Endothelial cell of umbilical vein (primary cell): Measurements from ENCODE around the gene TMEM120B. TPM values are rescaled to one million over a fixed set of nuclear protein-coding genes. Genes with fewer than 3 reads are reported as not detected.

ENCODE experiments used
- BruUV-seq: library from RNA; stranded (reverse); fragments of 400-500 nt; replicated peaks from 2 replicates; lab custom pipeline; 2021; lab: Mats Ljungman, UMichigan
- CTCF ChIA-PET: fragments of 300-600, 350-600 bp; sonication (Branson Sonifier 250); formaldehyde crosslinking; loops from one replicate; lab custom pipeline; 2021; ENCODE audit warnings: antibody characterized with exemption, inconsistent platforms; lab: Charles Lee
- POLR2A ChIA-PET: fragments of 300-600, 350-600 bp; sonication (Branson Sonifier 250); formaldehyde crosslinking; loops from one replicate; lab custom pipeline; 2021; ENCODE audit warnings: antibody characterized with exemption, inconsistent platforms; lab: Charles Lee
- DNase-seq: peaks from one replicate; pipeline ENCODE4 v3.0.0-alpha.2; 2011; ENCODE audit warnings: low read depth, low spot score
- FAIRE-seq: peaks from 2 replicates; lab custom pipeline; 2011; peaks lifted over from hg19 to GRCh38; lab: Jason Lieb, UNC
- H2AFZ ChIP-seq: 2 replicates; pipeline ENCODE4 v1.6.0; 2012; ENCODE audit warnings: low read depth, low read length, control low read depth, inconsistent platforms
- H3K27ac ChIP-seq: 2 replicates; pipeline ENCODE4 v1.5.1; 2011; ENCODE audit warnings: low read depth, mild to moderate bottlenecking, control low read depth, low read length, moderate library complexity; ENCODE audit not compliant: insufficient read depth
- H3K27me3 ChIP-seq, 2 experiments: 2 replicates each; pipeline versions ENCODE4 v1.6.0 to v1.6.1; 2011; ENCODE audit warnings: low read length in 2 of 2, mixed read lengths in 1 of 2; ENCODE audit not compliant: control insufficient read depth in 2 of 2, insufficient read depth in 2 of 2
- H3K36me3 ChIP-seq, 2 experiments: 2 replicates in 1 of 2; 3 replicates in 1 of 2; pipeline ENCODE4 v1.5.1; 2011; ENCODE audit warnings: low read length in 2 of 2, mild to moderate bottlenecking in 1 of 2, moderate library complexity in 1 of 2; ENCODE audit not compliant: control insufficient read depth in 2 of 2, insufficient read depth in 2 of 2; ENCODE audit errors: extremely low read depth in 1 of 2
- H3K4me1 ChIP-seq: 3 replicates; pipeline ENCODE4 v1.5.1; 2011; ENCODE audit warnings: mild to moderate bottlenecking, low read length; ENCODE audit not compliant: control insufficient read depth, insufficient read depth; ENCODE audit errors: extremely low read depth
- H3K4me2 ChIP-seq: 2 replicates; pipeline ENCODE4 v1.6.1; 2011; ENCODE audit warnings: low read length, control low read depth, mixed read lengths; ENCODE audit not compliant: insufficient read depth
- H3K4me3 ChIP-seq, 3 experiments: fragments of 200-600 bp in 1 of 3; sonication (generic), shearing (Covaris generic) in 1 of 3; replicated peaks in 1 of 3; 2 replicates each; pipeline ENCODE4 v1.5.1; 2011 to 2016; ENCODE audit warnings: control low read depth in 3 of 3, low read length in 3 of 3, mild to moderate bottlenecking in 2 of 3, inconsistent platforms in 1 of 3, low read depth in 1 of 3, moderate library complexity in 1 of 3; ENCODE audit not compliant: insufficient read depth in 1 of 3
- H3K79me2 ChIP-seq: 2 replicates; pipeline ENCODE4 v1.6.0; 2012; ENCODE audit warnings: low read length, inconsistent platforms; ENCODE audit not compliant: control insufficient read depth, insufficient read depth
- H3K9ac ChIP-seq: replicated peaks from 2 replicates; pipeline ENCODE3; 2011; ENCODE audit warnings: low read length, control low read depth; ENCODE audit not compliant: insufficient read depth; ENCODE audit errors: extremely low read depth
- H3K9me1 ChIP-seq: replicated peaks from 3 replicates; pipeline ENCODE4 v1.6.0; 2011; ENCODE audit warnings: mild to moderate bottlenecking, low read length; ENCODE audit not compliant: control insufficient read depth, insufficient read depth; ENCODE audit errors: extremely low read depth
- H3K9me3 ChIP-seq: replicated peaks from 2 replicates; pipeline ENCODE4 v1.5.1; 2012; ENCODE audit warnings: low read length, inconsistent platforms; ENCODE audit not compliant: control insufficient read depth, insufficient read depth
- H4K20me1 ChIP-seq: replicated peaks from 2 replicates; pipeline ENCODE3; 2011; ENCODE audit warnings: mild to moderate bottlenecking, low read length; ENCODE audit not compliant: control insufficient read depth, insufficient read depth; ENCODE audit errors: extremely low read depth
- EZH2 ChIP-seq: IDR thresholded peaks from 2 replicates; pipeline ENCODE4 v1.6.1; 2012; ENCODE audit warnings: borderline replicate concordance, low read depth, mild to moderate bottlenecking, moderate library complexity, low read length, inconsistent platforms; ENCODE audit not compliant: severe bottlenecking
- FOS ChIP-seq: IDR thresholded peaks from 2 replicates; pipeline ENCODE4 v1.6.1; 2011; ENCODE audit warnings: mild to moderate bottlenecking, low read length, moderate library complexity, borderline replicate concordance; ENCODE audit not compliant: insufficient read depth
- GATA2 ChIP-seq: IDR thresholded peaks from 2 replicates; pipeline ENCODE4 v1.7.0; 2011; ENCODE audit warnings: low read depth, mild to moderate bottlenecking, moderate library complexity, mixed read lengths, low read length; ENCODE audit not compliant: insufficient read length, insufficient read depth
- JUN ChIP-seq: IDR thresholded peaks from 2 replicates; pipeline ENCODE4 v1.6.1; 2011; ENCODE audit warnings: borderline replicate concordance, low read depth; ENCODE audit not compliant: insufficient read length, insufficient read depth
- MYC ChIP-seq: IDR thresholded peaks from one replicate; pipeline ENCODE4 v1.6.1; 2011; ENCODE audit warnings: mild to moderate bottlenecking, low read depth, low read length
- POLR2A ChIP-seq: IDR thresholded peaks from 2 replicates; pipeline ENCODE4 v1.6.1; 2012; ENCODE audit warnings: low read depth, mild to moderate bottlenecking, control low read depth, low read length
- POLR2AphosphoS5 ChIP-seq: IDR thresholded peaks from 2 replicates; pipeline ENCODE4 v1.6.1; 2012; ENCODE audit warnings: low read depth, mild to moderate bottlenecking, control low read depth, low read length, moderate library complexity; ENCODE audit not compliant: insufficient read depth
- dilution Hi-C: fragments of 300-500 bp; cut with MboI; formaldehyde crosslinking; loops from one replicate; pipeline ENCODE4 v1.15.0; 2019; ENCODE audit warnings: low sequenced_read_pairs; ENCODE audit not compliant: extremely low pct_ligation_motif_present
- intact Hi-C: fragments of 100-400 bp; cut with micrococcal nuclease; formaldehyde crosslinking; loops from one replicate; pipeline ENCODE4 v1.10.0; 2022
- polyA plus RNA-seq, 4 experiments: library from polyadenylated mRNA; depleted of rRNA in 3 of 4; stranded (reverse) in 3 of 4; unstranded in 1 of 4; fragments of >200 nt; gene quantifications; 2 replicates each; pipeline versions ENCODE4 v1.2.1 to v1.2.3, GENCODE V29; 2011 to 2012; ENCODE audit warnings: missing spikeins in 1 of 4
- total RNA-seq: library from RNA; stranded (reverse); gene quantifications from 2 replicates; pipeline ENCODE4 v1.2.3, GENCODE V29; 2021
- TF ChIP-seq, protein P1 (sequence below): IDR thresholded peaks from 2 replicates; pipeline ENCODE4 v1.6.1; 2011; ENCODE audit not compliant: insufficient read depth, insufficient read length
- TF ChIP-seq, protein P2 (sequence below), 2 donors: IDR thresholded peaks; 1 replicate in 1 of 2; 2 replicates in 1 of 2; pipeline ENCODE4 v1.5.1; 2011; ENCODE audit warnings: low read length in 2 of 2, mild to moderate bottlenecking in 2 of 2, moderate library complexity in 2 of 2, control low read depth in 1 of 2, inconsistent platforms in 1 of 2, low read depth in 1 of 2; ENCODE audit not compliant: insufficient read depth in 1 of 2; ENCODE audit errors: extremely low read depth in 1 of 2

TMEM120B gene
- total and polyA plus RNA-seq, 2 donors (not counting 3 experiments of a cell fraction or from before 2014, with no cell fraction given) = 10.4 to 12.8 TPM

DNA sequence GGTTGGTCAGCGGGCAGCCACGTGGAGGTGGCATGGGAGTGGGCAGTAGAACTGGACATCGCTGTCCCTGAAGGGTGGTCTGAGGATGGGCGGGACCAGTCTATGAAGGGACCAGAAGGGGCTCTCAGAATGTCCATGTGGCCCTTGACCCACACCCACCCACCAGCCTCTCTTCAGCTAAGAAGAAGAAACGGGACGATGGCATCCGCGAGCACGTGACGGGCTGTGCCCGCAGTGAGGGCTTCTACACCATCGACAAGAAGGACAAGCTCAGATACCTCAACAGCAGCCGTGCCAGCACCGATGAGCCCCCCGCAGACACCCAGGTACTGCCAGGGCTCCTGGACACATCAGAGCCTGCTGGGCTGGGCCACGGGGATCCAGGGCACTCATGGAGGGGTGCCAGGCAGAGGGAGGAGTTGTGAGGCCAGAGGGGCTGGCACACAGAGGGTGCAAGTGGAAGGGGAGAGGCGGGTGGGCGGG, 112.5 kb downstream of the TMEM120B start:
- Histone ChIP-seq H3K36me3 (peaks cover 12 to 39% of the 10 kb centered on the region in 2 experiments), H3K9ac (no peak overlapping the region), H3K9me1 (no peaks in the 10 kb centered on the region)

More for the DNA sequence above, 112.5 kb downstream of the TMEM120B start:
- no peak overlapping the region for H3K27ac ChIP-seq
- TF ChIP-seq POLR2A (no peak), MYC (no peak), FOS (no peak), POLR2AphosphoS5 (no peak), EZH2 (no peak), JUN (no peak), GATA2 (no peak)
- TF ChIP-seq, protein P1, sequence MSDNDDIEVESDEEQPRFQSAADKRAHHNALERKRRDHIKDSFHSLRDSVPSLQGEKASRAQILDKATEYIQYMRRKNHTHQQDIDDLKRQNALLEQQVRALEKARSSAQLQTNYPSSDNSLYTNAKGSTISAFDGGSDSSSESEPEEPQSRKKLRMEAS = no peak
- TF ChIP-seq, protein P2, sequence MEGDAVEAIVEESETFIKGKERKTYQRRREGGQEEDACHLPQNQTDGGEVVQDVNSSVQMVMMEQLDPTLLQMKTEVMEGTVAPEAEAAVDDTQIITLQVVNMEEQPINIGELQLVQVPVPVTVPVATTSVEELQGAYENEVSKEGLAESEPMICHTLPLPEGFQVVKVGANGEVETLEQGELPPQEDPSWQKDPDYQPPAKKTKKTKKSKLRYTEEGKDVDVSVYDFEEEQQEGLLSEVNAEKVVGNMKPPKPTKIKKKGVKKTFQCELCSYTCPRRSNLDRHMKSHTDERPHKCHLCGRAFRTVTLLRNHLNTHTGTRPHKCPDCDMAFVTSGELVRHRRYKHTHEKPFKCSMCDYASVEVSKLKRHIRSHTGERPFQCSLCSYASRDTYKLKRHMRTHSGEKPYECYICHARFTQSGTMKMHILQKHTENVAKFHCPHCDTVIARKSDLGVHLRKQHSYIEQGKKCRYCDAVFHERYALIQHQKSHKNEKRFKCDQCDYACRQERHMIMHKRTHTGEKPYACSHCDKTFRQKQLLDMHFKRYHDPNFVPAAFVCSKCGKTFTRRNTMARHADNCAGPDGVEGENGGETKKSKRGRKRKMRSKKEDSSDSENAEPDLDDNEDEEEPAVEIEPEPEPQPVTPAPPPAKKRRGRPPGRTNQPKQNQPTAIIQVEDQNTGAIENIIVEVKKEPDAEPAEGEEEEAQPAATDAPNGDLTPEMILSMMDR (IDR thresholded peaks at IDR 0.05; ENCODE audit: extremely low read depth in 1 of 2, insufficient read depth in 1 of 2, low read depth in 1 of 2, low read length in 2 of 2) = no peak
- H3K4me2 ChIP-seq = no peak overlapping the region
- no peak for DNase-seq
- dilution Hi-C loops = no loop called here
- no peaks in the 10 kb centered on the region for H3K79me2 ChIP-seq
- H3K9me3 ChIP-seq = no peaks in the 10 kb centered on the region
- ChIA-PET POLR2A (no interaction called here), CTCF (interaction anchor here (4.0 kb wide), 1 partner anchor 31 kb away, joined by 17 read pairs; the partner anchor contains the start of gene RHOF)
- H3K27me3 ChIP-seq = no peaks in the 10 kb centered on the region
- no peak overlapping the region for H3K4me3 ChIP-seq
- no TSS peak for BruUV-seq
- H2AFZ ChIP-seq = no peak overlapping the region
- H4K20me1 ChIP-seq = no peaks in the 10 kb centered on the region
- no peaks in the 10 kb centered on the region for H3K4me1 ChIP-seq
- no peak for FAIRE-seq
- intact Hi-C loops = no loop called here
